Measurements from ENCODE around the gene TEX13B.

The TEX13B gene

GRCh38 chrX:107982356-107982755 lies at the start of gene TEX13B:
TEX13B (minus strand) TSS chrX:107982370; CDS start chrX:107982127, 243 bp downstream.
- Histone ChIP-seq H3K9ac (ENCODE audit: low read length) (no peak within 1 kb of the TSS), H3K4me1 (ENCODE audit: control insufficient read depth, insufficient read depth, low read length) (no peaks in the 10 kb centered on the region), H3K27me3 (ENCODE audit: control insufficient read depth, insufficient read depth, low read length) (peaks cover 2% of the 10 kb centered on the region), H3K36me3 (ENCODE audit: control insufficient read depth, insufficient read depth, low read length) (no peaks in the 10 kb centered on the region), H3K4me3 (ENCODE audit: low read length) (no peak within 1 kb of the TSS), H3K27ac (ENCODE audit: low read depth, low read length) (no peak within 1 kb of the TSS)

DNA sequence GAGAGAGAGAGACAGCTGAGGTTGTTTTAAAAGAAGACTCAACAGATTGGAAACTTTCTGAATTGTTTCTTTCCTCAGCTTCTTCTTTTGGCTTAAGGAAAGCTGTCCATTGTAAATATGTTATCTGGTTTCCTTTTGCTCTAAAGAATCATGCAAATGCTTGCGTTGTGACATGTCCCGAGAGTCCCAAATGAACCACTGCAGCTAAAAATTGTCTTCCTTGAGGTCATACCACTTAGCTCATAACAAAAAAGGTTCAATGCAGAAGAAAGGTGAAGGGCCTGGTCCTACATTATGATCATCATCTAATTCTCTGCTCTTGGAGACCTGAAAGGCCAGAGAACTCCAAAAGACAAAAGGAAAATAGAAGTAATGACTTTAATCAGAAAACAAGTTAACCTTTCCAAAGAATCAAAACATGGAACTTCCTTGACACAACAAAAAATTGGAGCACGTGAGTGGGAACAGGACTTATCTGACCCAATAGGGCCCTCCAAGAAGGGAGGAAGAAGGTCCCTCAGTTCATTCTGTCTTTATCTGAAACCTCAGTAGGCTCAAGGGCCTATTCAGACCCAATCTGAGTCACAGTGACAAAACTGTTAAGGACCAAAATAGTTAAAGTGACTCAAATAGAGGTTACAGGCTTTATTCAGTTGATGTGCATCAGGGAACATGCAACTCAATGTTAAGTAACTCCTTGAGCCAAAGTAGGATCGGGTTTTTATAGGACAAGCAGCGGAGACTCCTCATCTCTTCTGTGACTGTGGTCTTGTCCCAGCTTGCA lies 48.0 kb upstream of the TEX13B start:
- Histone ChIP-seq H3K4me3 (ENCODE audit: low read length) (no peak overlapping the region), H3K27me3 (ENCODE audit: control insufficient read depth, insufficient read depth, low read length) (no peaks in the 10 kb centered on the region), H3K4me1 (ENCODE audit: control insufficient read depth, insufficient read depth, low read length) (no peaks in the 10 kb centered on the region), H3K9ac (ENCODE audit: low read length) (no peak overlapping the region), H3K27ac (ENCODE audit: low read depth, low read length) (no peak overlapping the region), H3K36me3 (ENCODE audit: control insufficient read depth, insufficient read depth, low read length) (no peaks in the 10 kb centered on the region)

DNA sequence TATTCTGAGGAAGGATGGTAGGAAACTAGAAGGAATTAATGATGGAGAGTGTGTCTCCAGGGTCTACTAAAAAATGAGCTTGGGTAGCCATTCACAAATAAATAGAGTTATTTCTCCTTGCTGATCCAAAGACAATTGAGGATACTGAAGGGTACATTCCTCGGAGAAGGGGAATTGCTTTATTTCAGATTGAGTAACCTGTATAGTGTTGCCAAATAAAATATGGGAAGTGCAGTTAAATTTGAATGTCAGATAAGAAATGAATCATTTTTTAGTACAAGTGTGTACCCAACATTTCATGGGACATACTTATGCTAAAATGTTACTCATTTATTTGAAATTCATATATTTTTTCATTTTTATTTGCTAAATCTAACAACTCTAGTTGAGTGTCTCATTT lies 46.7 kb upstream of the TEX13B start:
- H3K4me3 ChIP-seq (ENCODE audit: low read length), result no peak overlapping the region
- H3K9ac ChIP-seq (ENCODE audit: low read length), result no peak overlapping the region
- H3K27me3 ChIP-seq (ENCODE audit: control insufficient read depth, insufficient read depth, low read length), result no peaks in the 10 kb centered on the region
- no peaks in the 10 kb centered on the region for H3K4me1 ChIP-seq (ENCODE audit: control insufficient read depth, insufficient read depth, low read length)
- no peaks in the 10 kb centered on the region for H3K36me3 ChIP-seq (ENCODE audit: control insufficient read depth, insufficient read depth, low read length)
- H3K27ac ChIP-seq (ENCODE audit: low read depth, low read length), result no peak overlapping the region

DNA sequence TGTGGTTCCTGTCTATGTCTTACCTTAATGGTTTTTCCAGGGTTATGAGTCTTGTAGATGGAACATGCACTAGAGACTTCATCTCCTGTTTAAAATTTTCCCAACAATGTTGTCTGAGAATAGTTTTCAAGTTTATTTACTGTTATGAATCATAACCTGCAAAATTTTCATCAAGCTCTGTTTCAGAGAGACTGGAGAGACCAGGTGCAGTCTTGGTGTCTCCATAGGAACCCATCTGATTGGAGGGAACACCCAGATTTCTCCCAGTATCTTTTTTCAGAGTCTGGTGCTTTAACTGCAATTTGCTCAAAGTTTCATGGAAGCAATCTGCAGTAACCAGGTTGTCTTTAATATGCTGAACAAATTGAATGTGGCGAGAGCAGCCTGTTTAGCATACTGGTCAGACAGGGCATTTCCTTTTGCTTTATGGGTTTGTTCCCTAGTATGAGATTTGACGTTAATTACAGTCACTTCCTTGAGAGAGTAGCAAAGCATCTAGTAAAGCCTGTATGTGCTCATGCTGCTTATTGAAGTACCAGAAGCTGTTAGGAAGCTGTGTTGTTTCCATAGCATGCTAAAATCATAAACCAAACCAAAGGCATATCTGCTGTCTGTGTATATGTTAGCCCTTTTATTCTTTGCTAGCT lies 43.9 kb upstream of the TEX13B start:
- no peaks in the 10 kb centered on the region for H3K36me3 ChIP-seq (ENCODE audit: control insufficient read depth, insufficient read depth, low read length)
- H3K4me3 ChIP-seq (ENCODE audit: low read length), result no peak overlapping the region
- H3K27me3 ChIP-seq (ENCODE audit: control insufficient read depth, insufficient read depth, low read length), result no peaks in the 10 kb centered on the region
- no peak overlapping the region for H3K27ac ChIP-seq (ENCODE audit: low read depth, low read length)
- no peaks in the 10 kb centered on the region for H3K4me1 ChIP-seq (ENCODE audit: control insufficient read depth, insufficient read depth, low read length)
- H3K9ac ChIP-seq (ENCODE audit: low read length), result no peak overlapping the region

GRCh38 chrX:108025376-108025775 lies 43.2 kb upstream of the TEX13B start:
- H3K36me3 ChIP-seq (ENCODE audit: control insufficient read depth, insufficient read depth, low read length), result no peaks in the 10 kb centered on the region
- no peak overlapping the region for H3K9ac ChIP-seq (ENCODE audit: low read length)
- H3K4me3 ChIP-seq (ENCODE audit: low read length), result no peak overlapping the region
- H3K27ac ChIP-seq (ENCODE audit: low read depth, low read length), result no peak overlapping the region
- no peaks in the 10 kb centered on the region for H3K4me1 ChIP-seq (ENCODE audit: control insufficient read depth, insufficient read depth, low read length)
- H3K27me3 ChIP-seq (ENCODE audit: control insufficient read depth, insufficient read depth, low read length), result no peaks in the 10 kb centered on the region

DNA sequence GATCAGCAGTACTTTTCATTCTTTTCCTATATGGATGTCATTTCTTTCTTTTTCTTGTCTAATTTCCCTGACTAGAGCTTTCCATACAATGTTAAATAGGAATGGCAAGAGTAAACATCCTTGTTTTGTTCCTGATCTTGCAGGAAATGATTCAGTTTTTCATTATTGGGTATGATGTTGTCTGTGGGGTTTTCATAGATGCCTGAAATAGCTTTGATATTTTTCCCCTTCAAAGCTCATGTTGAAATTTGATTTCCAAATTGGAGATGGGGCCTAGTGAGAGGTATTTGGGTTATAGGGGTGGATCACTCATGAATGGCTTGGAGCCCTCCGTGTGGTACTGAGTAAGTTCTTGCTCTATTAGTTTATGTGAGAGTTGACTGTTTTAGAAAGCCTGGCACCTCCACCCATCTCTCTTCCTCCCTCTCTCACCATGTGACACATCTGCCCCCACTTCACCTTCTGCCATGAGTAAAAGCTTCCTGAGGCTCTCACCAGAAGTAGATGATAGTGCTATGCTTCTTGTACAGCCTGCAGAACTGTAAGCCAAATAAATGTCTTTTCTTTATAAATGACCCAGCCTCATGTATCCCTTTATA lies 40.4 kb upstream of the TEX13B start:
- no peaks in the 10 kb centered on the region for H3K27me3 ChIP-seq (ENCODE audit: control insufficient read depth, insufficient read depth, low read length)
- no peak overlapping the region for H3K9ac ChIP-seq (ENCODE audit: low read length)
- H3K4me1 ChIP-seq (ENCODE audit: control insufficient read depth, insufficient read depth, low read length), result no peaks in the 10 kb centered on the region
- H3K27ac ChIP-seq (ENCODE audit: low read depth, low read length), result no peak overlapping the region
- no peak overlapping the region for H3K4me3 ChIP-seq (ENCODE audit: low read length)
- no peaks in the 10 kb centered on the region for H3K36me3 ChIP-seq (ENCODE audit: control insufficient read depth, insufficient read depth, low read length)

DNA sequence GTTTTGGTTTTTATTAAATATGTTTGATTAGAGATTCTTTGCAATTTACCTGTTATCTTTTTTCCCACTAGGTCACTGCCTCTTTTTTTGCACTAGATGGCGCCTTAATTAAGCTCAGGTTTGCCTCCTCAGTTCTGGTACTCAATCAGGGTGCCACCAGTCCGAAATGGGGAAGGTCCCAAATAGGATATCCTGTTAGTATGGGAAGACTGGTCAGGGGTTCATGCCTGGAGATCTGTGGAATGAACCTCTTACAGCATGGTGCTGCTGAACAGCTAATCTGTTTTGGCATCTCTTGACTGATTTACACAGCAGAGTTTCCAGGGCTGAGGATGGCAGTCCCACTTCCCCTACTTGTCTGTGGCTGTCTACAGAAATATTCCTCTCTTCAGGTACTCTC lies 38.5 kb upstream of the TEX13B start:
- H3K4me3 ChIP-seq (ENCODE audit: low read length), result no peak overlapping the region
- H3K27me3 ChIP-seq (ENCODE audit: control insufficient read depth, insufficient read depth, low read length), result no peaks in the 10 kb centered on the region
- H3K36me3 ChIP-seq (ENCODE audit: control insufficient read depth, insufficient read depth, low read length), result no peaks in the 10 kb centered on the region
- no peaks in the 10 kb centered on the region for H3K4me1 ChIP-seq (ENCODE audit: control insufficient read depth, insufficient read depth, low read length)
- no peak overlapping the region for H3K9ac ChIP-seq (ENCODE audit: low read length)
- H3K27ac ChIP-seq (ENCODE audit: low read depth, low read length), result no peak overlapping the region

DNA sequence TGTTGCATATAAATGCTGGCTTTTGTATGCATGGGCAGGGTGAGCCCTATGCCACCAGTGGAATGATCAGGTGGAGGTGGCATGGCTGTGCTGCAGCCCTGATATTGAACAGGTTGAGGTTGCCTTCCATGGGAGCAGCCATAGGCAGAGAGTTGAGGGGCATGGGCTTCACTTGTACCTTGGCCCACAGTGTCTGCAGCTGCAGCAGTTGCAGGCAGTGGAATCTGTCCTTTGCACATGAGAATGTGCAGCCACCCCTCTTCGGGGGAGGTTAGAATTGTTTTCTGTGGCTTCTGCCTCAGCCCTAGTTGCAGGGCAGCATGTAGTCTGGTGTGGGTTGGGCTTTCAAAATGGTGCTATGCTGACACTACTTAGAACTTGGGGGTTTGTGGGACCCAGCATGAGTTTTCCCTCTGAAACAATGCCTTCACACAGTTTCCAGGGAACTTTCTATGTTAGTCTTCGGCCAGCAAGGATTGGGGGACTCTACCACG lies 37.3 kb upstream of the TEX13B start:
- no peaks in the 10 kb centered on the region for H3K4me1 ChIP-seq (ENCODE audit: control insufficient read depth, insufficient read depth, low read length)
- H3K27me3 ChIP-seq (ENCODE audit: control insufficient read depth, insufficient read depth, low read length), result no peaks in the 10 kb centered on the region
- no peaks in the 10 kb centered on the region for H3K36me3 ChIP-seq (ENCODE audit: control insufficient read depth, insufficient read depth, low read length)
- no peak overlapping the region for H3K27ac ChIP-seq (ENCODE audit: low read depth, low read length)
- H3K9ac ChIP-seq (ENCODE audit: low read length), result no peak overlapping the region
- no peak overlapping the region for H3K4me3 ChIP-seq (ENCODE audit: low read length)

GRCh38 chrX:108018656-108019381 lies 36.6 kb upstream of the TEX13B start:
- Histone ChIP-seq H3K9ac (ENCODE audit: low read length) (no peak overlapping the region), H3K4me3 (ENCODE audit: low read length) (no peak overlapping the region), H3K4me1 (ENCODE audit: control insufficient read depth, insufficient read depth, low read length) (no peaks in the 10 kb centered on the region), H3K27me3 (ENCODE audit: control insufficient read depth, insufficient read depth, low read length) (no peaks in the 10 kb centered on the region), H3K36me3 (ENCODE audit: control insufficient read depth, insufficient read depth, low read length) (no peaks in the 10 kb centered on the region), H3K27ac (ENCODE audit: low read depth, low read length) (no peak overlapping the region)

DNA sequence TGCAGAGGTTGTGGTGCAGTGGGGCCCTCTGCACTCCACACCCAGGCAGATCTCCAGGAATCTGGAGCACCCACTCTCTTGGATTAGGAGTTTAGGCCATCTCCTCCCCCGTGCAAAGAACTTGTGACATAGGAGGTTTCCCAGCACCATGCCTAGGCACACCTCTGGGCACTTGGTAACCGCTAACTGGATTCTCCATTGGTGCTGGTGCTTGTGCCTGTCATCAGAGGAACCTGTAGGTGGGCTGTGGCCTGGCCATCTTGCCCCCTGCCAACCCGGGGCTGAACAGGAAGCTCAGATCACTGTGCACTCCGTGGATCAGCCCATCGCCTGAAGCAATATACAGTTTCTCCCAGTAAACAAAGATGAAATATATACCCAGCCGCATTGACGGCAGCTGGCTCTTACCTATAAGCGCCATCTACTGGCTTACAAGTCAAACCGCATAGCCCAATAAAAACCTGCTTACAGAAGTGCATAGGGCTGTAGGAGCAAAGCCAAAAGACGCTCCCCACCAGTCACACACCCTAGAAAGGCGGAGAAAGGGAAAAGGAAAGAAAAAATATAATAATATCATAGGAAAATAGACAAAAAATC lies 19.1 kb upstream of the TEX13B start:
- H3K27me3 ChIP-seq (ENCODE audit: control insufficient read depth, insufficient read depth, low read length), result peaks cover 2% of the 10 kb centered on the region
- H3K36me3 ChIP-seq (ENCODE audit: control insufficient read depth, insufficient read depth, low read length), result no peaks in the 10 kb centered on the region

DNA sequence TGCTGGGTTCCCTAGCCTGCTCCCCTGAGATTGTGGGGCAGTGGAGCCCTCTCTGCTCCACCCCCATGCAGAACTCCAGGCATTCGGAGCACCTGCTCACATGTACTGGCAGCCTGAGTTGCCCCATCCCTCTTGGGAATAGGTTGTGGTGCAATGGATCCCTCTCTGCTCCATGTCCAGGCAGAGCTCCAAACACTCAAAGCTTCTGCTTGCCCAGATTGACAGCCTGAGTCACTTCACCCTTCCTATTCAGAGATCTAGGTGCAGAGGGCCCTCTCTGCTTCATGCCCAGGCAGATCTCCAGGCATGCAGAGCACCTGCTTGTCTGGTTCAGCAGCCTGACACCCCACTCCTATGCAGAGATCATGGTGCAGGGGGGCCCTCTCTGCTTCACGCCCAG lies 18.6 kb upstream of the TEX13B start:
- no peak overlapping the region for H3K9ac ChIP-seq (ENCODE audit: low read length)
- no peak overlapping the region for H3K27ac ChIP-seq (ENCODE audit: low read depth, low read length)
- peaks cover 2% of the 10 kb centered on the region for H3K27me3 ChIP-seq (ENCODE audit: control insufficient read depth, insufficient read depth, low read length)
- no peaks in the 10 kb centered on the region for H3K4me1 ChIP-seq (ENCODE audit: control insufficient read depth, insufficient read depth, low read length)
- H3K4me3 ChIP-seq (ENCODE audit: low read length), result no peak overlapping the region
- H3K36me3 ChIP-seq (ENCODE audit: control insufficient read depth, insufficient read depth, low read length), result no peaks in the 10 kb centered on the region

More for the DNA sequence above, 19.1 kb upstream of the TEX13B start:
- Histone ChIP-seq H3K4me3 (ENCODE audit: low read length) (no peak overlapping the region), H3K4me1 (ENCODE audit: control insufficient read depth, insufficient read depth, low read length) (no peaks in the 10 kb centered on the region), H3K27ac (ENCODE audit: low read depth, low read length) (no peak overlapping the region), H3K9ac (ENCODE audit: low read length) (no peak overlapping the region)

GRCh38 chrX:107996124-107996523 lies 14.0 kb upstream of the TEX13B start:
- Histone ChIP-seq H3K4me1 (ENCODE audit: control insufficient read depth, insufficient read depth, low read length) (no peaks in the 10 kb centered on the region), H3K27me3 (ENCODE audit: control insufficient read depth, insufficient read depth, low read length) (no peaks in the 10 kb centered on the region), H3K36me3 (ENCODE audit: control insufficient read depth, insufficient read depth, low read length) (no peaks in the 10 kb centered on the region), H3K4me3 (ENCODE audit: low read length) (no peak overlapping the region), H3K27ac (ENCODE audit: low read depth, low read length) (no peak overlapping the region), H3K9ac (ENCODE audit: low read length) (no peak overlapping the region)
